Activated naive CD8-positive, alpha-beta T cell treated with anti-CD3 and anti-CD28 coated beads, Interleukin-2, amount 50 U/mL, for 24 hours (primary cell): Measurements from ENCODE around the gene MORN2.
"Not testable (repeated sequence)": the region's sequence is repeated elsewhere in the genome, so short reads cannot be mapped to it uniquely, and the experiment has no call there.

Experiments
- ATAC-seq: fragments of 150-1000 bp; cut with Tn5 transposase; one replicate; pipeline ENCODE4 v1.10.0; 2021
- DNase-seq: peaks from one replicate; pipeline ENCODE4 v3.0.0; 2021
- H3K27ac Mint-ChIP-seq: one replicate; pipeline ENCODE4 v1.8.0; 2021; ENCODE audit warnings: mild to moderate bottlenecking, mixed read lengths
- H3K27me3 Mint-ChIP-seq: one replicate; pipeline ENCODE4 v1.8.0; 2021; ENCODE audit warnings: mixed read lengths
- H3K36me3 Mint-ChIP-seq: one replicate; pipeline ENCODE4 v1.8.0; 2021; ENCODE audit warnings: low read depth, mixed read lengths
- H3K4me1 Mint-ChIP-seq: one replicate; pipeline ENCODE4 v1.8.0; 2021; ENCODE audit warnings: mixed read lengths
- H3K4me3 Mint-ChIP-seq: one replicate; pipeline ENCODE4 v1.8.0; 2021; ENCODE audit warnings: mild to moderate bottlenecking, moderate library complexity, mixed read lengths
- H3K9me3 Mint-ChIP-seq: one replicate; pipeline ENCODE4 v1.8.0; 2021; ENCODE audit warnings: mixed read lengths

MORN2 gene

DNA sequence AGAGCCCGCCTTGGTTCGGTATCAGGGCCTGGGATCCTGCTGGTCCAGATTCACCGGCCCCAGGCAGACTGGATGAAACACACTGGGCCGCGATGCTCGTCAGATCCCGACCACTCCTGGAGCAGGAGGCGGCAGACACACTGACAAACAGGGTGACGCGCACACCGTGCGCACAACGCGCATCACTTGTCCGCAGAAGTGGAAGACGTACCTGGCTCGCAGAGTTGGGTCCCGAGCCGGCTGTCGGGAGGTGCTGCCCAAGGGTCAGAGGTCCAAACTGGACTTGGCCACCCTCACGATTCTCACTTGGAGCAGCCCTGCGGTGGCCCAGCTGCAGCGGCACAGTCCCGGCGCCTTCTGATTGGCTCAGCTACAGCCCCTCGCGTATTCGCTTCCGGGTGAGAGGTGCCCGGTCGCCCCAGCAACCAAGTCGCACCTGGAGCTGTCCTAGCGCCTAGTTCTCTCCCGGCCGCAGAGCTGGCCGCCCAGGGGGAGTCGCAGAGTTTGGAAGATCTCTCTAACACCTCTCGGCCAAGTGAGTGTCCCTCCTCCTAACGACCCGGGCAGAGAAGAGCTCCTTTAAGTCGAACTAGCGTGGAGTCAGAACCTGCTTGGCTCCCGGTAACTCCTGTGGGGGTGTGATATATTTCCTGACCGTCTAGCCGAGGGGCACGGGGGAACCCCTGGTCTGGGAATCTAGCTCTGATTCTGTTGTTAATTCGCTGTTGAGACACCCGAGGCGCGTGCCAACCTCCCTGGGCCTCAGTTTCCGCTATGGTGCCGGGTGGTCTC, at the start of gene MORN2, which contains the start of gene DHX57:
Gene MORN2 (plus strand): TSS at position 401 of the 792 bp plus-strand sequence.
Gene DHX57 (minus strand): TSS at position 359 of the 792 bp plus-strand sequence. CDS start 7,529 bp downstream, outside the sequence.
- H3K27me3 Mint-ChIP-seq = no peaks in the 10 kb centered on the region
- peak; percentile 100 for ATAC-seq
- peaks cover 9% of the 10 kb centered on the region for H3K9me3 Mint-ChIP-seq
- DNase-seq = peak; percentile 81
- peaks cover 28% of the 10 kb centered on the region for H3K4me1 Mint-ChIP-seq
- H3K4me3 Mint-ChIP-seq = peak within 1 kb of the TSS; percentile 99
- peak within 1 kb of the TSS; percentile 85 for H3K27ac Mint-ChIP-seq
- peaks cover 18% of the 10 kb centered on the region for H3K36me3 Mint-ChIP-seq

DNA sequence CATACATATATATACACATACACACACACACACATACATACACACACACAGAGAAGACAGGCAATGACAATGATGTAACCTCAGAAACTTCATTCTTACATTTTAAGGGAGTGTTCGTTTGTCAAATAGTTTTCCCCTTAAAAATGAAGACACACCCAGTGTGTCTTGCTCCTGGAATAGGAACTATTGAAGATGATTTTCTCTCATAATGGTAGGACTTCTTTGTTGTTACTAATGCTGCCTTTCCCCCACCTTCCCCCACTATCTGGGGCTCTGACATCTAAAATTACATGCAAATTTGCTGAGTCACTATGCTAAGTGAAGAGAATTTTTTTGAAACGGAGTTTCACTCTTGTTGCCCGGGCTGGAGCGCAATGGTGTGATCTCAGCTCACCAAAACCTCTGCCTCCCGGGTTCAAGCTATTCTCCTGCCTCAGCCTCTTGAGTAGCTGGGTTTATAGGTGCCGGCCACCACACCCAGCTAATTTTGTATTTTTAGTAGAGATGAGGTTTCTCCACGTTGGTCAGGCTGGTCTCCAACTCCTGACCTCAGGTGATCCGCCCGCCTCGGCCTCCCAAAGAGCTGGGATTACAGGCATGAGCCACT, 48.1 kb upstream of the MORN2 start:
- Mint-ChIP-seq H3K27ac (peak overlapping the region; percentile 42), H3K36me3 (peaks cover 18% of the 10 kb centered on the region)
- not testable (repeated sequence) for H3K4me3 Mint-ChIP-seq

DNA sequence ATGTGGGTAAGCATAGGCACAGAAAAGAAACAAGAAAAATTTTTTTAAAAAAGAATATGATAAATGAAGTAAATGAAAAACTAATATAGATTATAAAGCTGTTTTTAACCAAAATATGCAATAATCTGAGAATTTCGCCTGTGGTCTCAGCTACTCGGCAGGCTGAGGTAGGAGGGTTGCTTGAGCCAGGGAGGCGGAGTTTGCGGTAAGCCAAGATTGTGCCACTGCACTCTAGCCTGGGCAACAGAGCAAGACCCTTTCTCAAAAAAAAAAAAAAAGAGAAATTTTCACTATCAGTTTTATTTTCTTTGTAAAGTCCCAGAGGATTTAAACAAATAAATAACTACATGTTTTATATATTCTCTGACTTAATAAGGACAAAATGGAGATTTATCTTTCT, 47.3 kb upstream of the MORN2 start:
- no peaks in the 10 kb centered on the region for H3K9me3 Mint-ChIP-seq
- H3K4me1 Mint-ChIP-seq = peaks cover 3% of the 10 kb centered on the region
- peaks cover 14% of the 10 kb centered on the region for H3K36me3 Mint-ChIP-seq
- ATAC-seq = no peak
- DNase-seq = no peak
- no peak overlapping the region for H3K4me3 Mint-ChIP-seq
- H3K27ac Mint-ChIP-seq = no peak overlapping the region
- no peaks in the 10 kb centered on the region for H3K27me3 Mint-ChIP-seq

More for the DNA sequence above, 48.1 kb upstream of the MORN2 start:
- H3K27me3 Mint-ChIP-seq, H3K4me1 Mint-ChIP-seq, H3K9me3 Mint-ChIP-seq, DNase-seq, ATAC-seq: not testable (repeated sequence)

DNA sequence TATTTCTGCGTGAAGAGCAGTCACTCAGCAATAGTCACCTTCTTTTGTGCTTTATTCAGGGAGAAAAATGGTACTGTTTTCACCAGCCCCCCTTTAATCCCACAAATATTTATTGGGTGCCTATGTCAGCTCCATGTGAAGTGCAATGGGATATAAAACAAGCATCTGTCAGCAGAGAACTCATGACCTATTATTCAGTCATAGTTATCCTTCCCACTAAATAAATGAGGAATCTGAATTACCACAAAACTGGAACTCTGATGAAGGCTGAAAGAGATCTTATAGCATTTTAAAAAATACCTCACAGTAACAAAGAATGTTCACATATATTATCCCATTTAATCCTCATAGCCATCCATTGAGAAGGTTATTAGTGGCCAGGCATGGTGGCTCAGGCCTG, 45.8 kb upstream of the MORN2 start:
- Mint-ChIP-seq H3K36me3 (peaks cover 12% of the 10 kb centered on the region), H3K27ac (no peak overlapping the region), H3K4me3 (no peak overlapping the region), H3K4me1 (peaks cover 3% of the 10 kb centered on the region), H3K9me3 (no peaks in the 10 kb centered on the region), H3K27me3 (no peaks in the 10 kb centered on the region)
- no peak for DNase-seq
- ATAC-seq = no peak

DNA sequence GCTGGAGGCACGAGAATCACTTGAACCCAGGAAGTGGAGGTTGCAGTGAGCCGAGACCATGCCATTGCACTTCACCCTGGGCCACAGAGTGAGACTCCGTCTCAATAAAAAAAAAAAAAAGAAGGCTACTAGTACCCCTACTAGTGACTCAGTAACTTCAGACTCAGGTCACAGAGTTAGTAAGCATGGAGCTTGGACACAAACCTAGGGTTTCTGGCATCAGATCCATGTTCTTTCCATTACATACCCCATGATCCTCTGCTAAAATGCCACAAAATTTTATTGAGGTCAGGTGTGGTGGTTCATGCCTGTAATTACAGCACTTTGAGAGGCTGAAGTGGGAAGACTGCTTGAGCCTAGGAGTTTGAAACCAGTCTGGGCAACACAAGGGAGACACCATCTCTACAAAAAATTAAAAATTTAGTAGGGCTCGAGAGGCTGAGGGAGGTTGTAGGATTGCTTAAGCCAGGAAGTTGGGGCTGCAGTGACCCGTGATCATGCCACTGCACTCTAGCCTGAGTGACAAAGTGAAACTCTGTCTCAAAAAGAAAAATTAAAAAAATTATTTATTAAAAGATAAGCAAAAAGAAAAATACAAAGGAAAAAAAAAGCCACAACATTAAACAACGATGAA, 45.1 kb upstream of the MORN2 start:
- Mint-ChIP-seq H3K27ac (no peak overlapping the region), H3K36me3 (peaks cover 12% of the 10 kb centered on the region), H3K27me3 (no peaks in the 10 kb centered on the region), H3K9me3 (no peaks in the 10 kb centered on the region), H3K4me3 (no peak overlapping the region), H3K4me1 (peaks cover 3% of the 10 kb centered on the region)
- DNase-seq (no peak), ATAC-seq (no peak)

DNA sequence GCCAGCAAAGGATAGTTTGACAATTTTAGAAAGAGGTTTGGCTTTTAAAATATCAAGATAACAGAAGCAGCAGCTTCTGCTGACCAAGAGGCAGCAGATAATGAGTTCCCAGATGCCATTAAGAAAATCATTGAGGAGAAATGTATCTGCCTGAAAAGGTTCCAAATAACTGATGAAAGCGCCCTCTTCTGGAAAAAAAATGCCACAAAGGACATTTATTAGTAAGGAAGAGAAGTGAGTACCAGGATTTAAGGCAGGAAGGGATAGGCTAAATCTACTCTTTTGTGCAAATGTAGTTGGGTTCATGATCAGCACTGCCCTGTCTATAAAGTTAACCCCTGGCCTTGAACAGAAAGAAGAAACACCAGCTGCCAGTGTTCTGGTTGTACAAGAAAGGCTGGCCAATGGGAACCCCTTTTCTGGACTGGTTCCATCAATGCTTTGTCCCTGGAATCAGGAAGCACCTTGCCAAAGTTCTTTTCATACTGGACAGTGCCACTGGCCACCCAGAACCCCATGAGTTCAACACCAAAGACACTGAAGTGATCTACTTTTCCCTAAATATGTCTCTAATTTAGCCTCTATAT, 40.7 kb upstream of the MORN2 start:
- peaks cover 3% of the 10 kb centered on the region for H3K4me1 Mint-ChIP-seq
- H3K4me3 Mint-ChIP-seq = no peak overlapping the region
- H3K27me3 Mint-ChIP-seq = no peaks in the 10 kb centered on the region
- DNase-seq = no peak
- H3K27ac Mint-ChIP-seq = no peak overlapping the region
- H3K9me3 Mint-ChIP-seq = no peaks in the 10 kb centered on the region
- H3K36me3 Mint-ChIP-seq = peaks cover 10% of the 10 kb centered on the region
- no peak for ATAC-seq

DNA sequence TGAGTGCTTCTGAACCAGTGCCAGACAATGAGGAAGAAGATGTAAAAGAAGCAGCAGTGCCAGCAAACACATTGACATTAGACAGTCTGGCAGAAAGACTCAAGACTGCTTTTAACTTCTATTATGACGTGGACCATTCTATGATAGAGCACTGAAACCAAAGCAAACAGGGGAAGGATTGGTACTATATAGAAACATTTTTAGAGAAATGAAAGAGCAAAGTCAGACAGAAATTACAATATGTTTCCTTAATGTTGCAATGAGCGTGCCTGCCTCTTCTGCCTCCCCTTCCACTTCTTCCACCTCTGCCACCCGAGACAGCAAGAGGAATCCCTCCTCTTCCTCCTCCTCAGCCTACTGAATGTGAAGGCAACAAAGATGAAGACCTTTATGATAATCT, 39.8 kb upstream of the MORN2 start:
- Mint-ChIP-seq H3K27ac (peak overlapping the region; percentile 23), H3K4me3 (no peak overlapping the region), H3K36me3 (peaks cover 13% of the 10 kb centered on the region), H3K4me1 (peaks cover 3% of the 10 kb centered on the region), H3K9me3 (no peaks in the 10 kb centered on the region), H3K27me3 (no peaks in the 10 kb centered on the region)
- ATAC-seq (peak; percentile 54), DNase-seq (no peak)

DNA sequence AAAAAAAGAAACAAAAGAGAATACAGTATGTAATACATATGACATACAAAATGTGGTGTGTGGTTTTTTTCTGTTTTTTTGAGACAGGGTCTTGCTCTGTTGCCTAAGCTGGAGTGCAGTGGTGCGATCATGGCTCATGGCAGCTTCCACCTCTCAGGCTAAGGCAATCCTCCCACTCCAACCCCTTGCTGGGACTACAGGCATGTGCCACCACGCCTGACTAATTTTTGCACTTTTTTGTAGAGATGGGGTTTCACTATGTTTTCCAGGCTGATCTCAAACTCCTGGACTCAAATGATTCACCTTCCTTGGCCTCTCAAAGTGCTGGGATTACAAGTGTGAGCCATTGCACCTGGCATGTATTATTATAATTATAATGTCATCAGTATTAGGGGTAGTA, 39.0 kb upstream of the MORN2 start:
- no peak overlapping the region for H3K4me3 Mint-ChIP-seq
- peaks cover 19% of the 10 kb centered on the region for H3K36me3 Mint-ChIP-seq
- peaks cover 3% of the 10 kb centered on the region for H3K4me1 Mint-ChIP-seq
- DNase-seq (no peak), ATAC-seq (no peak)
- no peak overlapping the region for H3K27ac Mint-ChIP-seq
- H3K9me3 Mint-ChIP-seq = no peaks in the 10 kb centered on the region
- H3K27me3 Mint-ChIP-seq = no peaks in the 10 kb centered on the region

DNA sequence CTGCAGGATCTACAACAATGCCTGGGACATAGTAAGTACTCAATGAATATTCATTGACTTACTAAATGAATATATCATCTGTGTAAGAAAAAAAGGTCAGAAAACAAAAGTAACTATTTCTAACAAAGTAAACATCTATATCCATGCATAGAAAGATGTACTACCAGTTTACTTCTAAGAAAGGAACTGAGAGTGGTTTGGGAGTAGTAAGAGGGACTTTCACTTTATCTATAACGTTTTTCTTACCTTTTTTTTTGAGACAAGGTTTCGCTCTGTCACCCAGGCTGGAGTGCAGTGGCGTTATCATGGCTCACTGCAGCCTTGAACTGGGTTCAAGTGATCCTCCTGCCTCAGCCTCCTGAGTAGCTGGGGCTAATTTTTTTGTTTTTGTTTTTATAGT, 25.7 kb upstream of the MORN2 start:
- Mint-ChIP-seq H3K4me3 (no peak overlapping the region), H3K36me3 (peaks cover 33% of the 10 kb centered on the region), H3K9me3 (no peaks in the 10 kb centered on the region), H3K27me3 (no peaks in the 10 kb centered on the region), H3K4me1 (no peaks in the 10 kb centered on the region), H3K27ac (no peak overlapping the region)
- DNase-seq (no peak), ATAC-seq (no peak)

DNA sequence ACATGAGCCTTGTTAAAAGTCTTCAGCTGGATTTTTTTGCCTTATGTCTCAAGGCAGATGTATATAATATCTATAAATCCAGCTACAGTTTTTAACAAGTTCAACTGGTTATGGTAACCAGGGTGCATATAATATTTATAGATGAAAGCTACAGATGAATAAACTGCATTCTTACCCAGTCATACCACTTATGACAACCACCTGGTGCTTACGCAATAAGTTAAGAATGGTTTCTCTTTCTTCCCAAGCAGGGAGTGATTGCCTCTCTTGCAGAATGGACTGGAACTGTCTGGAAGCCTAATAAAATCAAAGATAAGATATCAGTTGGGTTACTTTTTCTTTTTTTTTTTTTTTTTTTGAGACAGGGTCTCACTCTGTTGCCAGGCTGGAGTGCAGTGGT, 19.6 kb upstream of the MORN2 start:
- Mint-ChIP-seq H3K27ac (no peak overlapping the region), H3K27me3 (no peaks in the 10 kb centered on the region), H3K9me3 (no peaks in the 10 kb centered on the region), H3K4me3 (no peak overlapping the region), H3K36me3 (peaks cover 45% of the 10 kb centered on the region), H3K4me1 (no peaks in the 10 kb centered on the region)
- DNase-seq = no peak
- ATAC-seq = no peak

DNA sequence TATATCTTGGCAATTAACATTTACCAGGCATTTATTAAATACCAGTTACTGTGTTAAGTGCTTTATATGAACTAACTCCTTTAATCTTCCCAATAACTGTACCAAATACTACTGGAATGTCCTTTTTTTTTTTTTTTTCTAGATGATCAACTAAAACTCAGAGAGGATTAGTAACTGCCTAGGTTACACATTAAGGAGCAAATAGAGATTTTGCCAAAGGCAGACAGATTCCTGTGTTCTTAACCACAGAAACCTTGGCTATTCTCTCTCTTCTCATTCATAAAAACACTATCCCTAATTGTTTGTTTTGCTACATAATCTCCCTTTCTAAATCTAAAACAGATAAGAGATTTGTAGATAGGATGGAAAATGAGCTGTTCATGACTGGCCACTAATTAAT, 13.3 kb upstream of the MORN2 start:
- Mint-ChIP-seq H3K27me3 (no peaks in the 10 kb centered on the region), H3K4me1 (no peaks in the 10 kb centered on the region), H3K9me3 (no peaks in the 10 kb centered on the region), H3K27ac (no peak overlapping the region), H3K36me3 (peaks cover 44% of the 10 kb centered on the region), H3K4me3 (no peak overlapping the region)
- no peak for ATAC-seq
- no peak for DNase-seq

DNA sequence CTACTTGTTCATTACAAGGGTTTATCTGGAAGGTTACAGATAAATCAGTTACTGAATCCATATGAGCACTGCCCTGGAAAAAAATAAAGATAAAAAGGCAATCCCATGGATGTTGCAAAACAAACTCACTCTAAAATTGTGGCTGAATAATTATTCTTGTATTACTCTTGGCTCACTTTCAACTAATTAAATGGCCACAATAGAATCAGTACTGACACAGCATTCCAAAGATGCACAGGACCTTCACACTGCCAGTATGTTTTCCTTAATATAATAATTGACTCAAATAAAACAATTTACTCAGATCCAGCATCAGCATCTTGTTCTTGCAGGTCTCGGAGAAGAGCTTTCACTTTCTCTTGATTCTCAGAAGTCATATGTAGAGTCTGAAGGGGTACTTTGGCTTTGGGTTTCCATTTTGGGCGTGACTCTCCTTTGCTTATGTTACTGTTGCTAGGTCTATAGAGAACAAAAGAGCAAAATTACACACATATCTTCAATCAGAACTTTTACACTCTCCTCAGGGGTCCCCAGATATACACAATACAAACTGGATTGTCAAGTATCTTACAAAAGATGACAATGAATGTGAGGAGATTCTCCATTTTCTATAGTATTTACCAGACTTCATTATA, 12.6 kb upstream of the MORN2 start:
- Mint-ChIP-seq H3K36me3 (peaks cover 41% of the 10 kb centered on the region), H3K4me3 (no peak overlapping the region), H3K9me3 (no peaks in the 10 kb centered on the region), H3K4me1 (no peaks in the 10 kb centered on the region), H3K27me3 (no peaks in the 10 kb centered on the region), H3K27ac (no peak overlapping the region)
- ATAC-seq (no peak), DNase-seq (no peak)

DNA sequence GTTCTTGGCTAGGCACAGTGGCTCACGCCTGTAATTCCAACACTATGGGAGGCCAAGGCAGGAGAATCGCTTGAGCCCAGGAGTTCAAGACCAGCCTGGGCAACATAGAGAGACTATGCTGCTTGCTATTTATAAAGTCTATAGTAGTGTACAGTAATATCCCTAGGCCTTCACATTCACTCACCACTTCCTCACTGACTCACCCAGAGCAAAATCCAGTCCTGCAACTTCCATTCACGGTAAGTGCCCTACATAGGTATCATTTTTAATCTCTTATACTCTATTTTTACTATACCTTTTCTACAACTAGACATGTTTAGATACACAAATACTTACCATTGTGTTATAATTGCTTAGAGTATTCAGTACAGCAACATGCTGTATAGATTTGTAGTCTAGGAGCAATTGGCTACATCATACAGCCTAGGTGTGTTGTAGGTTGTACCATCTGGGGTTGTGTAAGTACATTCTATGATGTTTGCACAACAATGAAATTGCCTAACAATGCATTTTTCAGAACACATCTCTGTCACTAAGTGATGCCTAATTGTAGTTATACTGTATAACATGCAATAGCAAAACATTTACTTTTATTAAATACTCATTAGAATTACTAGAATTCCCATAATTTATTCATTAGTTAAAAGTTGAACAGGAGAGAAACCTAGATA, 8.9 kb upstream of the MORN2 start:
- ATAC-seq = no peak
- Mint-ChIP-seq H3K27me3 (no peaks in the 10 kb centered on the region), H3K36me3 (peaks cover 30% of the 10 kb centered on the region)

DNA sequence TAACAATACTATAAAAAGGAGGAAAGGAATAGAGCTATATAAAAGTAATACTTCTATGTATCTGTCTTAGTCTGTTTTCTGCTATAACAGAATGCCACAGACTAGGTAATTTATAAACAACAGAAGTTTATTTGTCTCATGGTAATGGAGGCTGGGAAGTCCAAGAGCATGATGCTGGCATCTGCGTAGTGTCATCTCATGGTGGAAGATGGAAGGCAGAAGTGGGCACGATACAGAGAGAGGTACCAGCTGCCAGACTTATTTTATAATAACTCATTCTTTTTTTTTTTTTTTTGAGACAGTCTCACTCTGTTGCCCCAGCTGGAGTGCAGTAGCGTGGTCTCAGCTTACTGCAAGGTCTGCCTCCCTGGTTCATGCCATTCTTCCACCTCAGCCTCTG, 4.3 kb upstream of the MORN2 start:
- no peak for DNase-seq
- no peak for ATAC-seq
- Mint-ChIP-seq H3K27me3 (no peaks in the 10 kb centered on the region), H3K36me3 (peaks cover 28% of the 10 kb centered on the region), H3K4me3 (no peak overlapping the region), H3K4me1 (peaks cover 25% of the 10 kb centered on the region), H3K9me3 (peaks cover 19% of the 10 kb centered on the region), H3K27ac (no peak overlapping the region)

More for the DNA sequence above, 8.9 kb upstream of the MORN2 start:
- H3K4me3 Mint-ChIP-seq = no peak overlapping the region
- no peak for DNase-seq
- no peak overlapping the region for H3K27ac Mint-ChIP-seq
- H3K9me3 Mint-ChIP-seq = peaks cover 14% of the 10 kb centered on the region
- H3K4me1 Mint-ChIP-seq = no peaks in the 10 kb centered on the region
